HepG2 (cell line): ENCODE measurements around the gene NGLY1. TPM values are rescaled to one million over a fixed set of nuclear protein-coding genes. Genes with fewer than 3 reads are reported as not detected.

Experiments used
- HDAC1 ChIP-seq: sonication (generic); formaldehyde crosslinking; IDR thresholded peaks from 2 replicates; pipeline ENCODE4 v1.5.1; 2020; ENCODE audit warnings: mild to moderate bottlenecking, missing genetic modification reagents
- NFYC ChIP-seq: IDR thresholded peaks from 2 replicates; pipeline ENCODE4 v1.6.1; 2016; ENCODE audit warnings: missing genetic modification reagents, missing compliant biosample characterization
- SMC3 ChIP-seq: IDR thresholded peaks from 2 replicates; pipeline ENCODE4 v1.6.1; 2011; ENCODE audit warnings: low read length, improper control_type of control experiment
- SP1 ChIP-seq, 2 experiments: fragments of 450-650 bp in 1 of 2; sonication (generic) in 1 of 2; formaldehyde crosslinking in 1 of 2; IDR thresholded peaks; 2 replicates each; pipeline versions ENCODE4 v1.4.0 to v1.6.1; 2016 to 2020; ENCODE audit warnings: missing genetic modification reagents in 1 of 2
- SUZ12 ChIP-seq: fragments of 150-350 bp; IDR thresholded peaks from 2 replicates; pipeline ENCODE4 v1.6.1; 2014; ENCODE audit warnings: low read depth, low read length
- TCF7L2 ChIP-seq: IDR thresholded peaks from 2 replicates; pipeline ENCODE4 v1.6.1; 2011; ENCODE audit warnings: mild to moderate bottlenecking, low read depth, low read length, moderate library complexity
- TFDP2 ChIP-seq: sonication (generic); formaldehyde crosslinking; IDR thresholded peaks from 2 replicates; pipeline ENCODE4 v1.4.0; 2020; ENCODE audit warnings: missing genetic modification reagents
- YEATS4 ChIP-seq: sonication (generic); formaldehyde crosslinking; IDR thresholded peaks from 2 replicates; pipeline ENCODE4 v1.4.0; 2020; ENCODE audit warnings: missing genetic modification reagents, borderline replicate concordance
- ZFP36 ChIP-seq: fragments of 150-350 bp; IDR thresholded peaks from 2 replicates; pipeline ENCODE4 v1.6.1; 2018; ENCODE audit warnings: borderline replicate concordance, low read length, low read depth; ENCODE audit not compliant: partially characterized antibody
- ZFP41 ChIP-seq: sonication (generic); formaldehyde crosslinking; IDR thresholded peaks from 2 replicates; pipeline ENCODE4 v1.4.0; 2020; ENCODE audit warnings: mild to moderate bottlenecking, missing genetic modification reagents, borderline replicate concordance
- ZNF512B ChIP-seq: sonication (generic); formaldehyde crosslinking; IDR thresholded peaks from 2 replicates; pipeline ENCODE4 v1.5.1; 2020; ENCODE audit warnings: missing genetic modification reagents, mild to moderate bottlenecking, borderline replicate concordance
- ZNF709 ChIP-seq: sonication (generic); formaldehyde crosslinking; IDR thresholded peaks from 2 replicates; pipeline ENCODE4 v1.5.0; 2020; ENCODE audit warnings: mild to moderate bottlenecking, missing genetic modification reagents
- ZNF777 ChIP-seq: sonication (generic); formaldehyde crosslinking; IDR thresholded peaks from 2 replicates; pipeline ENCODE4 v1.4.0; 2020; ENCODE audit warnings: missing genetic modification reagents
- polyA plus RNA-seq, 8 experiments: library from polyadenylated mRNA; depleted of rRNA in 3 of 8; stranded (reverse) in 7 of 8; unstranded in 1 of 8; fragments of >200 nt; fragmentation: Illumina TruSeq in 4 of 8; extraction: Trizol in 4 of 8; gene quantifications; 2 replicates each; pipeline versions ENCODE4 v1.2.1 to v1.2.3, GENCODE V29; 2011 to 2016; ENCODE audit warnings: low read depth in 4 of 8, missing spikeins in 1 of 8, mixed read lengths in 1 of 8; ENCODE audit not compliant: insufficient read depth in 1 of 8
- total RNA-seq, 5 experiments: library from RNA; depleted of rRNA; stranded (reverse); fragments of >200 nt; fragmentation: Illumina TruSeq; extraction: Trizol; gene quantifications; 2 replicates each; pipeline ENCODE4 v1.2.3, GENCODE V29; 2016; ENCODE audit warnings: low read depth in 1 of 5
- TF ChIP-seq, protein P1 (sequence below): sonication (generic); formaldehyde crosslinking; IDR thresholded peaks from 2 replicates; pipeline ENCODE4 v1.5.0; 2020; ENCODE audit warnings: missing genetic modification reagents, mild to moderate bottlenecking, borderline replicate concordance
- TF ChIP-seq, protein P2 (sequence below), 2 experiments: fragments of 450-650 bp in 1 of 2; sonication (generic) in 1 of 2; formaldehyde crosslinking in 1 of 2; IDR thresholded peaks; 2 replicates each; pipeline versions ENCODE4 v1.6.1 to v1.8.0; 2016 to 2022; ENCODE audit warnings: antibody characterized with exemption in 1 of 2, mild to moderate bottlenecking in 1 of 2, missing genetic modification reagents in 1 of 2

The NGLY1 gene
- total and polyA plus RNA-seq, 2 of the 13 experiments (the other 11 are each of a cell fraction or from before 2014, with no cell fraction given), result 28.2 to 44.5 TPM

DNA sequence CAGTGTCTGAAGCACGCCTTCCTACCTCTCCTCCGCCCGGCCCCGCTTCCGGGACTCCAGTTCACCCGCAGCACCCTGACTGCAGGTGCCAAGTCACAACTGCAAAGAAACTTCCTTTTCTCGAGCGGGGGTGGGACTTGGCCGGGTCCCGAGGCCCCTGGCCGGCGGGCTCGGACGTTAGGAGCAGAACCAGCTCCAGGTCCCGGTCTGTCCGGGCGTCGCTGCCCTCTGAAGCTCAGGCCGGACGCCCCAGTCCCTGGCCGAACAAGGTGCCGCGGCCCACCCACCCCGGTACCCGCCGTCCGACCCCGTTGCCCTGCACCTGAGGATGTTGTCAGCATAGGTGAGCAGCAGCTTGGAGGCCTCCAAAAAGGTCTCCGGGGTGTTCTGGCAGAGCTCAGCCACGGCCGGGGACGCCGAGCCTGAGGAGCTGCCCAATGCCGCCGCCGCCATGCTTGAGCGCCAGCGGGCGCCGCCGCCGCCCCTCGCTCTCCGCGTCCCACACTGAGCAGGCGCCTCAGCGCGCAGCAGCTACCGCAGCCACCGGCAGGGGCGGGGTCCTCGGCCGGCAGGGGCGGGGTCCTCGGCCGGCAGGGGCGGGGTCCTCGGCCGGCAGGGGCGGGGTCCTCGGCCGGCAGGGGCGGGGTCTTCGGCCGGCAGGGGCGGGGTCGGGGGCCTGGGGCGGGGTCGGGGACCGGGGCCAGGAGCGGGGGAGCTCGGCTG lies at the start of gene NGLY1 (continued):
- TF ChIP-seq ZNF512B, result no peak
- no peak for TF ChIP-seq SMC3
- no peak for TF ChIP-seq NFYC (CRISPR knock-in tag)
- TF ChIP-seq, protein P1, sequence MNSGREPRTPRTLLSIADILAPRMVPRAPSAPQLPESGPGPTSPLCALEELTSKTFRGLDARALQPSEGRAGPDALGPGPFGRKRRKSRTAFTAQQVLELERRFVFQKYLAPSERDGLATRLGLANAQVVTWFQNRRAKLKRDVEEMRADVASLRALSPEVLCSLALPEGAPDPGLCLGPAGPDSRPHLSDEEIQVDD, result peak; percentile 69; the same call in 1 of the 2 replicates
- no peak for TF ChIP-seq SP1 (IDR thresholded peaks at IDR 0.05)
- no peak; the same call in 1 of the 2 replicates for TF ChIP-seq SP1 (CRISPR knock-in tag; IDR thresholded peaks at IDR 0.05)
- TF ChIP-seq ZFP36, result no peak
- no peak for TF ChIP-seq TCF7L2
- TF ChIP-seq TFDP2 (CRISPR knock-in tag), result no peak
- peak; percentile 83 for TF ChIP-seq ZNF777
- no peak for TF ChIP-seq SUZ12
- TF ChIP-seq, protein P2, sequence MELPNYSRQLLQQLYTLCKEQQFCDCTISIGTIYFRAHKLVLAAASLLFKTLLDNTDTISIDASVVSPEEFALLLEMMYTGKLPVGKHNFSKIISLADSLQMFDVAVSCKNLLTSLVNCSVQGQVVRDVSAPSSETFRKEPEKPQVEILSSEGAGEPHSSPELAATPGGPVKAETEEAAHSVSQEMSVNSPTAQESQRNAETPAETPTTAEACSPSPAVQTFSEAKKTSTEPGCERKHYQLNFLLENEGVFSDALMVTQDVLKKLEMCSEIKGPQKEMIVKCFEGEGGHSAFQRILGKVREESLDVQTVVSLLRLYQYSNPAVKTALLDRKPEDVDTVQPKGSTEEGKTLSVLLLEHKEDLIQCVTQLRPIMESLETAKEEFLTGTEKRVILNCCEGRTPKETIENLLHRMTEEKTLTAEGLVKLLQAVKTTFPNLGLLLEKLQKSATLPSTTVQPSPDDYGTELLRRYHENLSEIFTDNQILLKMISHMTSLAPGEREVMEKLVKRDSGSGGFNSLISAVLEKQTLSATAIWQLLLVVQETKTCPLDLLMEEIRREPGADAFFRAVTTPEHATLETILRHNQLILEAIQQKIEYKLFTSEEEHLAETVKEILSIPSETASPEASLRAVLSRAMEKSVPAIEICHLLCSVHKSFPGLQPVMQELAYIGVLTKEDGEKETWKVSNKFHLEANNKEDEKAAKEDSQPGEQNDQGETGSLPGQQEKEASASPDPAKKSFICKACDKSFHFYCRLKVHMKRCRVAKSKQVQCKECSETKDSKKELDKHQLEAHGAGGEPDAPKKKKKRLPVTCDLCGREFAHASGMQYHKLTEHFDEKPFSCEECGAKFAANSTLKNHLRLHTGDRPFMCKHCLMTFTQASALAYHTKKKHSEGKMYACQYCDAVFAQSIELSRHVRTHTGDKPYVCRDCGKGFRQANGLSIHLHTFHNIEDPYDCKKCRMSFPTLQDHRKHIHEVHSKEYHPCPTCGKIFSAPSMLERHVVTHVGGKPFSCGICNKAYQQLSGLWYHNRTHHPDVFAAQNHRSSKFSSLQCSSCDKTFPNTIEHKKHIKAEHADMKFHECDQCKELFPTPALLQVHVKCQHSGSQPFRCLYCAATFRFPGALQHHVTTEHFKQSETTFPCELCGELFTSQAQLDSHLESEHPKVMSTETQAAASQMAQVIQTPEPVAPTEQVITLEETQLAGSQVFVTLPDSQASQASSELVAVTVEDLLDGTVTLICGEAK (IDR thresholded peaks at IDR 0.05), result no peak
- TF ChIP-seq, protein P2 (CRISPR knock-in tag; IDR thresholded peaks at IDR 0.05), result peak; percentile 38; the same call in 1 of the 2 replicates
- TF ChIP-seq YEATS4, result peak; percentile 80; the same call in 1 of the 2 replicates
- TF ChIP-seq ZFP41, result no peak
- TF ChIP-seq HDAC1 (CRISPR knock-in tag), result peak; percentile 53
- TF ChIP-seq ZNF709, result no peak
